Measurements from ENCODE around the gene SLC25A33. TPM values are rescaled to one million over a fixed set of nuclear protein-coding genes. Genes with fewer than 3 reads are reported as not detected.

SLC25A33 gene
- total and polyA plus RNA-seq, 2 donors (not counting 1 experiment from before 2014, with no cell fraction given) = 2.3 to 5.0 TPM

DNA sequence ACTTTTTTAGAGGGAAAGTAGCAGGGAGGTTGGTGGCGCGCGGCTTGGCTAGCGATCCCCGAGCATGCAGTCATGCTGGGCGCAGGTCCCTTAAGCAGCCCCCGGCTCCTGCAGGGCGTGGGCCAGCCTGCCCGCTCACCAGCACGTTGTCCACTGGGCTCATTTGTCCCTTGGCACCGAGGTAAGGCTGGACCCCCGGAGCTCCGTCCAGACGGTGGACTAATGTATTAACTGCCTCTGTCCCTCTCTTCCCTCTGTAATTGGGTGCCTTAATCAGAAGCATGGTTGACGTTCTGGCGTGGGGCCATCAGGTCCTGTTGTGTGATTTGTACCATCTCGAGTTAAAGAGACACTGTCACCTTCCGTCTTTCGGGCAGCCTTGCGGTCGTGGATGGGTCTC is 67.2 kb downstream of the SLC25A33 start:
- Histone ChIP-seq H3K79me2 (ENCODE audit: control insufficient read depth, insufficient read depth, low read length) (no peaks in the 10 kb centered on the region), H3K4me2 (replicated peaks; ENCODE audit: low read depth, low read length, poor library complexity, severe bottlenecking) (no peak overlapping the region), H2AFZ (ENCODE audit: insufficient read depth, low read depth, low read length, poor library complexity, severe bottlenecking) (no peak overlapping the region), H3K4me3 (ENCODE audit: control extremely low read depth in 1 of 5, extremely low read depth in 1 of 5, insufficient read depth in 1 of 5, low read depth in 2 of 5, low read length in 4 of 5) (no peak overlapping the region), H4K20me1 (ENCODE audit: control insufficient read depth, insufficient read depth, low read length, poor library complexity, severe bottlenecking) (no peaks in the 10 kb centered on the region), H3K9ac (ENCODE audit: low read length) (no peak overlapping the region), H3K36me3 (replicated peaks in 1 of 2; ENCODE audit: control extremely low read depth in 1 of 2, control insufficient read depth in 1 of 2, extremely low read depth in 1 of 2, insufficient read depth in 2 of 2, low read length in 1 of 2) (peaks cover 0 to 16% of the 10 kb centered on the region in 2 experiments), H3K4me1 (ENCODE audit: control insufficient read depth in 2 of 2, insufficient read depth in 2 of 2, low read length in 2 of 2) (no peaks in the 10 kb centered on the region), H3K9me3 (ENCODE audit: control extremely low read depth in 1 of 3, control insufficient read depth in 2 of 3, insufficient read depth in 1 of 3, low read length in 2 of 3) (no peaks in the 10 kb centered on the region), H3K27ac (ENCODE audit: low read length in 2 of 2) (no peak overlapping the region), H3K27me3 (replicated peaks in 1 of 4; ENCODE audit: control extremely low read depth in 1 of 4, control insufficient read depth in 3 of 4, insufficient read depth in 4 of 4, low read length in 3 of 4) (no peaks in the 10 kb centered on the region)
- DNase-seq (no peak), ATAC-seq (ENCODE audit: low read depth) (no peak)
- ChIA-PET CTCF (interaction anchor here (0.9 kb wide), 1 partner anchor 9 kb away, joined by 6 read pairs; no protein-coding TSS in a partner anchor), POLR2A (no interaction called here)
- WGBS (ENCODE audit: insufficient coverage) = over 99% methylated on average over 21 of the region's 21 CpGs
- intact Hi-C loops (cut with micrococcal nuclease) = no loop called here
- Mint-ChIP-seq H3K27me3 (no peaks in the 10 kb centered on the region), H3K4me3 (no peak overlapping the region), H3K9me3 (ENCODE audit: insufficient read depth) (no peaks in the 10 kb centered on the region), H3K4me1 (no peaks in the 10 kb centered on the region), H3K27ac (no peak overlapping the region)
- TF ChIP-seq, protein P1, sequence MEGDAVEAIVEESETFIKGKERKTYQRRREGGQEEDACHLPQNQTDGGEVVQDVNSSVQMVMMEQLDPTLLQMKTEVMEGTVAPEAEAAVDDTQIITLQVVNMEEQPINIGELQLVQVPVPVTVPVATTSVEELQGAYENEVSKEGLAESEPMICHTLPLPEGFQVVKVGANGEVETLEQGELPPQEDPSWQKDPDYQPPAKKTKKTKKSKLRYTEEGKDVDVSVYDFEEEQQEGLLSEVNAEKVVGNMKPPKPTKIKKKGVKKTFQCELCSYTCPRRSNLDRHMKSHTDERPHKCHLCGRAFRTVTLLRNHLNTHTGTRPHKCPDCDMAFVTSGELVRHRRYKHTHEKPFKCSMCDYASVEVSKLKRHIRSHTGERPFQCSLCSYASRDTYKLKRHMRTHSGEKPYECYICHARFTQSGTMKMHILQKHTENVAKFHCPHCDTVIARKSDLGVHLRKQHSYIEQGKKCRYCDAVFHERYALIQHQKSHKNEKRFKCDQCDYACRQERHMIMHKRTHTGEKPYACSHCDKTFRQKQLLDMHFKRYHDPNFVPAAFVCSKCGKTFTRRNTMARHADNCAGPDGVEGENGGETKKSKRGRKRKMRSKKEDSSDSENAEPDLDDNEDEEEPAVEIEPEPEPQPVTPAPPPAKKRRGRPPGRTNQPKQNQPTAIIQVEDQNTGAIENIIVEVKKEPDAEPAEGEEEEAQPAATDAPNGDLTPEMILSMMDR (IDR thresholded peaks at IDR 0.05) = no peak
- TF ChIP-seq EZH2 (IDR thresholded peaks at IDR 0.05; ENCODE audit: borderline replicate concordance, insufficient read depth, low read depth, low read length, poor library complexity, severe bottlenecking) = no peak

DNA sequence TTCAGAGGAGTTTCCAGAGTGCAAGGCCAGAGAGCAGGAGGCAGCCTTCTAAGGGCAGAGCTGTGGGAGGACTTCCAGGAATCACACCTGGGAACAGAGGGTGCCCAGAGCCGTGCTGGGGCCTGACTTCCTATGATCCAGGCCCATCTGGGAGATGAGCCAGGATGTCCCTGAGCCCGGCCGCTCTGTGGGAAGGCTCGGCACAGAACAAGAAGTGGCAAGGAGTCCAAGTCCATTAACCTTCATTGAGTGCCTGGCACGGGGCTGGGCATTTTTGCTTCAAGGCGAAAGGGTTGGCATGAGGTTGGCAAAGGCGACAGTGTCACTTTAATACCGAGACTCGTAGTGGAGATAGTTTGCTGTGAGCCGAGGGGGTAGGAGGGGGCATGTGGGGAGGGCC is 67.7 kb downstream of the SLC25A33 start:
- Histone ChIP-seq H3K4me1 (ENCODE audit: control insufficient read depth in 2 of 2, insufficient read depth in 2 of 2, low read length in 2 of 2) (no peaks in the 10 kb centered on the region), H3K9ac (ENCODE audit: low read length) (no peak overlapping the region), H3K36me3 (replicated peaks in 1 of 2; ENCODE audit: control extremely low read depth in 1 of 2, control insufficient read depth in 1 of 2, extremely low read depth in 1 of 2, insufficient read depth in 2 of 2, low read length in 1 of 2) (peaks cover 0 to 16% of the 10 kb centered on the region in 2 experiments), H3K4me3 (ENCODE audit: control extremely low read depth in 1 of 5, extremely low read depth in 1 of 5, insufficient read depth in 1 of 5, low read depth in 2 of 5, low read length in 4 of 5) (no peak overlapping the region), H3K27ac (ENCODE audit: low read length in 2 of 2) (no peak overlapping the region), H3K79me2 (ENCODE audit: control insufficient read depth, insufficient read depth, low read length) (no peaks in the 10 kb centered on the region), H3K4me2 (replicated peaks; ENCODE audit: low read depth, low read length, poor library complexity, severe bottlenecking) (no peak overlapping the region), H3K27me3 (replicated peaks in 1 of 4; ENCODE audit: control extremely low read depth in 1 of 4, control insufficient read depth in 3 of 4, insufficient read depth in 4 of 4, low read length in 3 of 4) (no peaks in the 10 kb centered on the region), H2AFZ (ENCODE audit: insufficient read depth, low read depth, low read length, poor library complexity, severe bottlenecking) (no peak overlapping the region), H3K9me3 (ENCODE audit: control extremely low read depth in 1 of 3, control insufficient read depth in 2 of 3, insufficient read depth in 1 of 3, low read length in 2 of 3) (no peaks in the 10 kb centered on the region), H4K20me1 (ENCODE audit: control insufficient read depth, insufficient read depth, low read length, poor library complexity, severe bottlenecking) (no peaks in the 10 kb centered on the region)
- Mint-ChIP-seq H3K27me3 (no peaks in the 10 kb centered on the region), H3K9me3 (ENCODE audit: insufficient read depth) (no peaks in the 10 kb centered on the region), H3K27ac (no peak overlapping the region), H3K4me3 (no peak overlapping the region), H3K4me1 (no peaks in the 10 kb centered on the region)
- ATAC-seq (ENCODE audit: low read depth) = no peak
- TF ChIP-seq, protein P1 (IDR thresholded peaks at IDR 0.05) = no peak
- no peak for TF ChIP-seq EZH2 (IDR thresholded peaks at IDR 0.05; ENCODE audit: borderline replicate concordance, insufficient read depth, low read depth, low read length, poor library complexity, severe bottlenecking)
- intact Hi-C loops (cut with micrococcal nuclease) = no loop called here
- CTCF ChIA-PET = interaction anchor here (0.9 kb wide), 1 partner anchor 9 kb away, joined by 6 read pairs; no protein-coding TSS in a partner anchor
- WGBS (ENCODE audit: insufficient coverage) = 89% methylated on average over 10 of the region's 10 CpGs
- DNase-seq = no peak
- POLR2A ChIA-PET = no interaction called here

Data from B cell (primary cell).